Erythroblast (primary cell): Measurements from ENCODE around the gene NAE1.

ENCODE experiments used
- GATA1 ChIP-seq: IDR thresholded peaks from 2 replicates; pipeline ENCODE4 v1.6.1; 2011; ENCODE audit warnings: low read depth, mild to moderate bottlenecking, control low read depth, low read length, moderate library complexity
- POLR2A ChIP-seq: IDR thresholded peaks from 2 replicates; pipeline ENCODE4 v1.6.1; 2011; ENCODE audit warnings: mild to moderate bottlenecking, low read length

GRCh38 chr16:66878067-66878466 is 47.3 kb upstream of the NAE1 start:
- TF ChIP-seq POLR2A: no peak
- no peak for TF ChIP-seq GATA1
